HepG2 (cell line): Measurements from ENCODE around the gene CACNA1F. TPM values are rescaled to one million over a fixed set of nuclear protein-coding genes. Genes with fewer than 3 reads are reported as not detected.
A peak's percentile ranks its signal among the peaks of the same experiment; 100 is the strongest.

Source experiments
- AFF4 ChIP-seq: sonication (generic); formaldehyde crosslinking; IDR thresholded peaks from 2 replicates; pipeline ENCODE4 v1.4.0; 2020; ENCODE audit warnings: missing genetic modification reagents
- CSRNP1 ChIP-seq: sonication (generic); formaldehyde crosslinking; IDR thresholded peaks from 2 replicates; pipeline ENCODE4 v1.8.1; 2023; ENCODE audit warnings: mild to moderate bottlenecking, missing genetic modification reagents
- ETV6 ChIP-seq: sonication (generic); formaldehyde crosslinking; conservative IDR thresholded peaks from 2 replicates; pipeline ENCODE4 v1.4.0; 2020; ENCODE audit warnings: missing genetic modification reagents
- GABPB1 ChIP-seq: IDR thresholded peaks from 2 replicates; pipeline ENCODE4 v1.6.1; 2016; ENCODE audit warnings: mild to moderate bottlenecking, missing genetic modification reagents, moderate library complexity, missing compliant biosample characterization
- HMGXB4 ChIP-seq, 2 experiments: sonication (generic) in 1 of 2; formaldehyde crosslinking in 1 of 2; IDR thresholded peaks; 2 replicates each; pipeline versions ENCODE4 v1.4.0 to v1.6.1; 2018 to 2020; ENCODE audit warnings: missing genetic modification reagents in 2 of 2, borderline replicate concordance in 1 of 2, low read depth in 1 of 2, mild to moderate bottlenecking in 1 of 2, missing biosample characterization in 1 of 2
- HNRNPH1 ChIP-seq: fragments of 200-400 bp; formaldehyde crosslinking; optimal IDR thresholded peaks from 2 replicates; pipeline ENCODE3; 2017; ENCODE audit warnings: mild to moderate bottlenecking, low read depth, low read length
- ISX ChIP-seq: sonication (generic); formaldehyde crosslinking; conservative IDR thresholded peaks from 2 replicates; pipeline ENCODE4 v1.5.0; 2020; ENCODE audit warnings: missing genetic modification reagents
- PAF1 ChIP-seq: IDR thresholded peaks from 2 replicates; pipeline ENCODE4 v1.6.1; 2016; ENCODE audit warnings: missing genetic modification reagents, missing compliant biosample characterization
- PRMT3 ChIP-seq: sonication (generic); formaldehyde crosslinking; IDR thresholded peaks from 2 replicates; pipeline ENCODE4 v1.8.1; 2022; ENCODE audit warnings: low read depth, mild to moderate bottlenecking, moderate library complexity, missing genetic modification reagents, borderline replicate concordance
- RERE ChIP-seq: IDR thresholded peaks from 2 replicates; pipeline ENCODE4 v1.6.1; 2016; ENCODE audit warnings: low read depth, missing genetic modification reagents, missing compliant biosample characterization
- TBX2 ChIP-seq: sonication (generic); formaldehyde crosslinking; IDR thresholded peaks from 2 replicates; pipeline ENCODE4 v1.5.0; 2020; ENCODE audit warnings: missing genetic modification reagents, mild to moderate bottlenecking, borderline replicate concordance
- ZNF615 ChIP-seq: sonication (generic); formaldehyde crosslinking; IDR thresholded peaks from 2 replicates; pipeline ENCODE4 v1.5.0; 2020; ENCODE audit warnings: mild to moderate bottlenecking, missing genetic modification reagents, borderline replicate concordance
- ZNF737 ChIP-seq: sonication (generic); formaldehyde crosslinking; IDR thresholded peaks from 2 replicates; pipeline ENCODE4 v1.5.0; 2020; ENCODE audit warnings: missing genetic modification reagents, mild to moderate bottlenecking, borderline replicate concordance
- polyA plus RNA-seq, 8 experiments: library from polyadenylated mRNA; depleted of rRNA in 3 of 8; stranded (reverse) in 7 of 8; unstranded in 1 of 8; fragments of >200 nt; fragmentation: Illumina TruSeq in 4 of 8; extraction: Trizol in 4 of 8; gene quantifications; 2 replicates each; pipeline versions ENCODE4 v1.2.1 to v1.2.3, GENCODE V29; 2011 to 2016; ENCODE audit warnings: low read depth in 4 of 8, missing spikeins in 1 of 8, mixed read lengths in 1 of 8; ENCODE audit not compliant: insufficient read depth in 1 of 8
- total RNA-seq, 5 experiments: library from RNA; depleted of rRNA; stranded (reverse); fragments of >200 nt; fragmentation: Illumina TruSeq; extraction: Trizol; gene quantifications; 2 replicates each; pipeline ENCODE4 v1.2.3, GENCODE V29; 2016; ENCODE audit warnings: low read depth in 1 of 5

Gene CACNA1F
- total and polyA plus RNA-seq, 2 of the 13 experiments (the other 11 are each of a cell fraction or from before 2014, with no cell fraction given) = 0.03 TPM; not detected in 1

- TF ChIP-seq RERE (no peak), HNRNPH1 (no peak), HMGXB4 (CRISPR knock-in tag; IDR thresholded peaks at IDR 0.05; ENCODE audit: borderline replicate concordance in 1 of 2, low read depth in 1 of 2) (peak in 1 of 2 experiments; percentile 41; a peak in 1 of 4 replicates), ETV6 (peak; percentile 79), ZNF615 (CRISPR knock-in tag) (no peak), PRMT3 (CRISPR knock-in tag) (peak; percentile 84; the same call in 1 of the 2 replicates), CSRNP1 (CRISPR knock-in tag) (no peak), ZNF737 (CRISPR knock-in tag) (no peak), TBX2 (CRISPR knock-in tag) (peak; percentile 39; the same call in 1 of the 2 replicates), AFF4 (no peak), GABPB1 (CRISPR knock-in tag) (peak; percentile 71), ISX (0 out of 2 replicates have a peak, but pooled peaks have one; percentile 51), PAF1 (CRISPR knock-in tag) (no peak)
These were observed 33.0 kb downstream of the CACNA1F start, which contains the start of gene SYP (continued) for GRCh38 chrX:49199906-49200771.
